ENCODE results near the gene ARHGAP6. TPM values are rescaled to one million over a fixed set of nuclear protein-coding genes. Genes with fewer than 3 reads are reported as not detected.

Gene ARHGAP6
- polyA plus RNA-seq, 3 donors from 2014 or later, result 0.11 TPM; not detected in 2

DNA sequence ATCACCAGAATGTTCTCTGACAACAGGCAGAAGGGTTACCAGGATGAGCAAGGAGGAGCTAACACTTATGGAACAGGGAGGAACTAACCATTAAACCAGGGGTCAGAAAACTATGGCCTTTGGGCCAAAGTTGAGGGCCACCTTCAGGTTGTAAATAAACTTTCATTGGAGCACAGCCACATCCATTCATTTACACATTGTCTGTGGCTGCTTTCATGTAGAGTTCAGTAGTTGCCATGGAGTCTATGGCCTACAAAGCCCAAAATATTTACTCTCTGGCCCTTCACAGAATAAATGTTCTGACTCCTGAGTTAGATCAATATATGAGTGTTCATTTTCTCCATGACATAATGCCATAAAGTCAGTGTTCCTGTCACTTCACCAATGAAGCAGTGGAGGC is 567.8 kb downstream of the ARHGAP6 start:
- no peaks in the 10 kb centered on the region for H3K36me3 Mint-ChIP-seq
- DNase-seq, result no peak
- no peaks in the 10 kb centered on the region for H3K9me3 Mint-ChIP-seq
- H3K27me3 Mint-ChIP-seq (ENCODE audit: low read depth in 3 of 3), result peaks cover 0 to 3% (median 2%) of the 10 kb centered on the region in 3 donors
- H3K4me1 Mint-ChIP-seq, result no peaks in the 10 kb centered on the region
- no peak overlapping the region for H3K4me3 Mint-ChIP-seq
- no peak overlapping the region for H3K27ac Mint-ChIP-seq

DNA sequence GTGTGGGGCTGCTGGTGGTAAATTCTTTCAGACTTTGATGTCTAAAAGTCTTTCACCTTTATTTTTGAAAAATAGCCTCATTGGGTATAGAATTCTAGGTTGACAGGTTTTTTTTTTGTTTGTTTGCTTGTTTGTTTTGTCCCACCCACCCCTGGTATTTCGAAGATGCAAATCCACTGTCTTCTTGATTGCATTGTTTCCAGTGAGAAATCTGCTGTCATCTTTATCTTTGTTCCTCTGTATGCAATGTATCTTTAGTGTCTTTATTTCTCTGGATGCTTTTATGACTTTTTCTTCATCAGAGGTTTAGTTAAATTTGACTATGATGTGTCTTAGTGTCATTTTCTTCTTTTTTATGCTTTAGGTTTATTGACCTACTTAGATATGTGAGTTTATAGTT is 575.9 kb downstream of the ARHGAP6 start:
- H3K4me1 Mint-ChIP-seq, result no peaks in the 10 kb centered on the region
- H3K27me3 Mint-ChIP-seq (ENCODE audit: low read depth in 3 of 3), result peaks cover 0 to 10% (median 0%) of the 10 kb centered on the region in 3 donors
- DNase-seq, result no peak
- peaks cover 7 to 24% (median 15%) of the 10 kb centered on the region in 6 donors for H3K9me3 Mint-ChIP-seq
- H3K36me3 Mint-ChIP-seq, result peaks cover 0 to 9% (median 0%) of the 10 kb centered on the region in 3 donors
- H3K27ac Mint-ChIP-seq, result no peak overlapping the region
- H3K4me3 Mint-ChIP-seq, result no peak overlapping the region

Other genes with a start within 250 kb of the ARHGAP6 start
- gene MSL3, start 92.3 kb upstream of the ARHGAP6 start, polyA plus RNA-seq, result 10 to 100 TPM; 40.5 to 47.8 (median 41.0) TPM

Data from immature natural killer cell (primary cell).